Measurements from ENCODE around the gene FMN2.

- TF ChIP-seq EZH2phosphoT487 (IDR thresholded peaks at IDR 0.05) (no peak), CTCF (IDR thresholded peaks at IDR 0.05) (no peak), EZH2 (IDR thresholded peaks at IDR 0.05) (no peak)
Measured at GRCh38 chr1:240401731-240402130, 310.0 kb downstream of the FMN2 start.
